Esophagus muscularis mucosa (tissue), 4 donors: ENCODE results near the gene MAPKAP1. TPM values are rescaled to one million over a fixed set of nuclear protein-coding genes. Genes with fewer than 3 reads are reported as not detected.
A peak's percentile ranks its signal among the peaks of the same experiment; 100 is the strongest.

Source experiments
- DNase-seq: peaks from one replicate; pipeline ENCODE4 v3.0.0-alpha.2; 2017; ENCODE audit errors: extremely low spot score
- H3K27ac ChIP-seq, 4 donors: fragments of 200-600 bp; sonication (generic); replicated peaks in 1 of 4; 1 replicate in 3 of 4; 2 replicates in 1 of 4; pipeline ENCODE4 v1.5.1; 2016 to 2019; ENCODE audit warnings: mild to moderate bottlenecking in 1 of 4
- H3K27me3 ChIP-seq, 4 donors: fragments of 200-600 bp; sonication (generic); one replicate each; pipeline versions ENCODE4 v1.5.1 to v1.6.0; 2016 to 2019
- H3K36me3 ChIP-seq, 4 donors: fragments of 200-600 bp; sonication (generic); one replicate each; pipeline ENCODE4 v1.5.1; 2016 to 2019
- H3K4me1 ChIP-seq, 4 donors: fragments of 200-600 bp; sonication (generic); one replicate each; pipeline ENCODE4 v1.5.1; 2016 to 2019
- H3K4me3 ChIP-seq, 4 donors: fragments of 200-600 bp; sonication (generic); 1 replicate in 2 of 4; 2 replicates in 2 of 4; pipeline ENCODE4 v1.5.1; 2016 to 2019; ENCODE audit warnings: mild to moderate bottlenecking in 4 of 4, moderate library complexity in 1 of 4
- H3K9me3 ChIP-seq, 4 donors: fragments of 200-600 bp; sonication (generic); 1 replicate in 3 of 4; 2 replicates in 1 of 4; pipeline ENCODE4 v1.5.1; 2016 to 2019
- EP300 ChIP-seq: sonication (generic); formaldehyde crosslinking; IDR thresholded peaks from one replicate; pipeline ENCODE4 v1.6.1; 2017; ENCODE audit warnings: antibody characterized with exemption
- POLR2A ChIP-seq: fragments of 450-650 bp; IDR thresholded peaks from one replicate; pipeline ENCODE4 v1.6.1; 2017; ENCODE audit warnings: antibody characterized with exemption, moderate library complexity, mild to moderate bottlenecking, low read depth
- POLR2AphosphoS5 ChIP-seq, 2 donors: sonication (generic); formaldehyde crosslinking; IDR thresholded peaks; one replicate each; pipeline ENCODE4 v1.6.1; 2017; ENCODE audit warnings: antibody characterized with exemption in 2 of 2
- WGBS: methylation state at CpG from one replicate; pipeline ENCODE4 v1.1.5; 2018; 5-methylcytosine and 5-hydroxymethylcytosine counted together
- intact Hi-C: fragments of 100-400 bp; cut with DNase I; formaldehyde crosslinking; loops from one replicate; pipeline ENCODE4 v1.15.1; 2023
- total RNA-seq, 4 donors: library from RNA; depleted of rRNA; stranded (reverse); fragments of >200 nt; gene quantifications; one replicate each; pipeline versions ENCODE4 v1.1.0 to v1.2.1, GENCODE V29; 2016
- TF ChIP-seq, protein P1 (sequence below), 3 experiments: fragments of 200-600 bp in 2 of 3; fragments of 450-650 bp in 1 of 3; sonication (generic) in 2 of 3; IDR thresholded peaks; one replicate each; pipeline ENCODE4 v1.5.1; 2017 to 2019; ENCODE audit warnings: antibody characterized with exemption in 3 of 3, mild to moderate bottlenecking in 2 of 3, moderate library complexity in 1 of 3

MAPKAP1 gene
- total RNA-seq, 4 donors from 2014 or later, result 84.3 to 103 (median 93.4) TPM

DNA sequence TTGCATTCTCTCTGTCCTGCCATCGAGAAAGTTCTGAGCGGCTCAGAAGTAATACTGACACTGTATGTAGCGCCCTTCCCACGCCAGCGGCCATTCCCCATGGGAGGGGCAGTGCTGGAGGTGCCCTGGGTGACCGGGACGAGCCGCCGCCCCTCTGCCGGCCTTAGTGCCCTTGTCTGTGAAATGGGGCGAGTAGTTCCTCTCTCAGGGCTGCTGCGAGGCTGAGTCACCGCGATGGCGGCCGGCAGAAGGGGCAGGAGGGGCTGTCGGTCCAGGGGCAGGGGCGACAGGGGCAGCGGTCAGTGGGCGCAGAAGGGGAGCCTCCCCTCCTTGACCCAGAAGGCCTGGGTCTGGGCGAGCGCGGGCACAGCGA is 296.5 kb downstream of the MAPKAP1 start:
- intact Hi-C loops, result no loop called here
- peaks cover 5 to 15% (median 15%) of the 10 kb centered on the region in 4 donors for H3K4me1 ChIP-seq
- H3K27me3 ChIP-seq, result no peaks in the 10 kb centered on the region
- no peak overlapping the region for H3K27ac ChIP-seq
- DNase-seq, result no peak
- 98% methylated on average over 12 of the region's 24 CpGs for WGBS
- no peak overlapping the region for H3K4me3 ChIP-seq
- H3K36me3 ChIP-seq, result no peaks in the 10 kb centered on the region
- no peaks in the 10 kb centered on the region for H3K9me3 ChIP-seq
- TF ChIP-seq POLR2AphosphoS5 (IDR thresholded peaks at IDR 0.05) (no peak), POLR2A (no peak), EP300 (no peak)
- TF ChIP-seq, protein P1, sequence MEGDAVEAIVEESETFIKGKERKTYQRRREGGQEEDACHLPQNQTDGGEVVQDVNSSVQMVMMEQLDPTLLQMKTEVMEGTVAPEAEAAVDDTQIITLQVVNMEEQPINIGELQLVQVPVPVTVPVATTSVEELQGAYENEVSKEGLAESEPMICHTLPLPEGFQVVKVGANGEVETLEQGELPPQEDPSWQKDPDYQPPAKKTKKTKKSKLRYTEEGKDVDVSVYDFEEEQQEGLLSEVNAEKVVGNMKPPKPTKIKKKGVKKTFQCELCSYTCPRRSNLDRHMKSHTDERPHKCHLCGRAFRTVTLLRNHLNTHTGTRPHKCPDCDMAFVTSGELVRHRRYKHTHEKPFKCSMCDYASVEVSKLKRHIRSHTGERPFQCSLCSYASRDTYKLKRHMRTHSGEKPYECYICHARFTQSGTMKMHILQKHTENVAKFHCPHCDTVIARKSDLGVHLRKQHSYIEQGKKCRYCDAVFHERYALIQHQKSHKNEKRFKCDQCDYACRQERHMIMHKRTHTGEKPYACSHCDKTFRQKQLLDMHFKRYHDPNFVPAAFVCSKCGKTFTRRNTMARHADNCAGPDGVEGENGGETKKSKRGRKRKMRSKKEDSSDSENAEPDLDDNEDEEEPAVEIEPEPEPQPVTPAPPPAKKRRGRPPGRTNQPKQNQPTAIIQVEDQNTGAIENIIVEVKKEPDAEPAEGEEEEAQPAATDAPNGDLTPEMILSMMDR (IDR thresholded peaks at IDR 0.05), result no peak

DNA sequence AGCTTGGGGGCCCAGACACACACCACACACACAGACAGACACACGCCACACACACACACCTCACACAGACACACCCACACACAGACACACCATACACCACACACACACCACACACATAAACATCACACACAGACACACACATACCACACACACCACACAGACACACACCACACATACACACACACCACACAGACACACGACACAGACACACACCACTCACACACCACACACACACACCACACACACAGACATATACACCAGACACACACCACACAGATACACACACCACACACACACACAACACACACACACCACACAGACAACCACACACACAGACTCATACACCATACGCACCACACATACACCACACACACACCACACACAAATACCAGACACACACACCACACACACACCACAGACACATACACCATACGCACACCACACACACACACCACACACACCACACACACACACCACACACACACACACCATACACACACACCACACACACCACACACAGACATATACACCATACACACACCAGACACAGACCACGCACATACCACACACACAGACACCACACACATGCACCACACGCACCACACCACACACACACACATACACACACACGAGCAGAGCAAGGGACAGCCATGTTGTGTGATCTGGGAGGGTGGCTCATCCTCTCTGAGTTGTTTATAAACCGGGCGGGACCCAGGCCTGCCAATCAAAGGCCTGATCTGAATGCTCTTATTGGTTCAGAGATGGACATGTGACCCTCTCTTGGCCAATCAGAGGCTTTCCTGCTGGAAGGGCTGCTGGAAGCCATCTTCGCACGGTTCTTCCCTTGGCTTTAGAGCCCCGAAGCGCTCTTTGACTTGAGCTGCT is 297.1 kb downstream of the MAPKAP1 start:
- intact Hi-C loops, result loop anchor here (5.0 to 10.0 kb wide), 4 partner anchors 147 to 817 kb away; partner anchors contain the start of gene MAPKAP1
- 94% methylated on average over 13 of the region's 13 CpGs for WGBS
- H3K4me1 ChIP-seq, result peaks cover 5 to 15% (median 15%) of the 10 kb centered on the region in 4 donors
- H3K9me3 ChIP-seq, result no peaks in the 10 kb centered on the region
- H3K4me3 ChIP-seq, result no peak overlapping the region
- no peak for DNase-seq
- H3K27ac ChIP-seq, result no peak overlapping the region
- no peak for TF ChIP-seq POLR2A
- no peak for TF ChIP-seq EP300
- no peak for TF ChIP-seq POLR2AphosphoS5 (IDR thresholded peaks at IDR 0.05)
- TF ChIP-seq, protein P1 (IDR thresholded peaks at IDR 0.05), result no peak
- H3K27me3 ChIP-seq, result no peaks in the 10 kb centered on the region
- no peaks in the 10 kb centered on the region for H3K36me3 ChIP-seq

DNA sequence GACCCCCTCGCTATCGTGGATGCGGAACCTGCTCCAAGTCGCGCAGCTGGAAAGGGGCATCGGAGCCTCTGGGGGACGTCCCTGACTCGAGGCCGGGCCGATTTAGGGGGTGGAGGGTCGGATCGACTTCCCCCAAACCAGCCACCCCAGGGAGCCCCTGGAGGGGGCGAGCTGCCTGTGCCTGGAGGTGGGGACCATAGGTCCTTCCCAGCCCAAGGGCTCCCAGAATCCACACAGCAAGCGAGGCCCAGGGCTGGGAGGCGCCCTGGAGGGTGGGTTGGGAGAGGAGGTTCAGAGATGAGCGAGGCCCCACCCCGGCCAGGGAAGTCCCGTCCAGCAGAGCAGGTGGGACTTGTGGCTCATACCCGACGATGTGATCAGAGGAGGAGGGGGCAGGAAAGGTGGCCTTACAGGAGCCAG is 297.8 kb downstream of the MAPKAP1 start:
- intact Hi-C loops, result loop anchor here (5.0 to 10.0 kb wide), 4 partner anchors 148 to 818 kb away; partner anchors contain the start of gene MAPKAP1
- H3K9me3 ChIP-seq, result no peaks in the 10 kb centered on the region
- H3K4me1 ChIP-seq, result peaks cover 5 to 15% (median 15%) of the 10 kb centered on the region in 4 donors
- no peak overlapping the region for H3K4me3 ChIP-seq
- H3K27ac ChIP-seq, result no peak overlapping the region
- TF ChIP-seq, protein P1 (IDR thresholded peaks at IDR 0.05), result no peak
- TF ChIP-seq POLR2AphosphoS5 (IDR thresholded peaks at IDR 0.05), result no peak
- no peak for TF ChIP-seq POLR2A
- no peak for TF ChIP-seq EP300
- 88% methylated on average over 9 of the region's 20 CpGs for WGBS
- H3K27me3 ChIP-seq, result no peaks in the 10 kb centered on the region
- H3K36me3 ChIP-seq, result no peaks in the 10 kb centered on the region
- no peak for DNase-seq

DNA sequence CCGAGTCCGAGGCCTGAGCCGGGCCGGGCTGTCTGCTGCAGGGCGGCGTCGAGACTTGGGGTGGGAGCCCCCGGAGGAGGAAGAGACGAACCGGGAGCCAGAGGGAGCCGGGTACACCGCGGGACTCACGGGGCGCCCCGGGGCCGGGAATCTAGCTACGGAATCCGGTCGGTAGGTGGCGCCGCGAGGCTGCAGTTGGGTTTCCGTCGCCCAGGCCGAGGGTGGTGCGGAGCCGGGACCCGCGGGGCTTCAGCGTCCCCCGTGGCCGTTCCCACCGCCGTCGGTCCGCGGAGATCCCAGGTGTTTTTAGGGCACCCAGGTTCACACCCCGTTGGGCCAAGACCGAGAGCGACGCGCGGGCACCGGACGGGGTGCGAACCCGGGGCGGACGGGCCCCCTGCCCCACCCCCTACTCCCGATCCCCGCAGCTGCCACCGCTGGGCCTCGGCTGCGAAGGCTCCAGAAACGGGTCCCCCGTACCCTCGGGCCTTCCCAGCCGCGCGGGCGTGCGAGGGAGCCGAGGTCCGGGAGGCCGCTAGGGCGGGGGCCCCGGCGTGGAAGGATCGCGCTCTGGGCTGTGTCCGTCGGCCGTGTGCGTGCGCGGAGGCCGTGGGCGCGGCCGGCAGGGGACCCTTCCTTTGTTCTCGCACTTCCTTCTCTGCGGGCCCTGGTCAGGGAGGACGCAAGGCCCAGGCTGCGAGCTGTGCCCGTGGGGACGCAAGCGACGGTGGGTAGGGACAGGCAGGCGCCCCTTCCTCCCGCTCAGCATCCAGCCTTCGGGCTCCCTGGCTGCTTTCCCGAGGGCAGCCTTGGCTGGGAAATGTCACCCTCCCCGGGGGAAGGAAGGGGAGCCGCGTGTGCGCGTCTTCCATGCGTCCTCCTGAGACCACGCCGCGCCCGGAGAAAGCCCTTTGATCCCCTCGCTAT is 298.8 kb downstream of the MAPKAP1 start:
- no peaks in the 10 kb centered on the region for H3K36me3 ChIP-seq
- TF ChIP-seq, protein P1 (IDR thresholded peaks at IDR 0.05), result peak; percentile 64 to 87 (median 74)
- TF ChIP-seq POLR2A, result no peak
- peaks cover 5 to 15% (median 15%) of the 10 kb centered on the region in 4 donors for H3K4me1 ChIP-seq
- H3K27ac ChIP-seq, result peak overlapping the region in 3 of 4 donors; percentile 37 to 63 (median 47)
- intact Hi-C loops, result loop anchor here (5.0 to 10.0 kb wide), 4 partner anchors 149 to 819 kb away; partner anchors contain the start of gene MAPKAP1
- DNase-seq, result peak; percentile 94
- 12% methylated on average over 49 of the region's 104 CpGs for WGBS
- no peaks in the 10 kb centered on the region for H3K27me3 ChIP-seq
- peak overlapping the region; percentile 62 to 77 (median 66) for H3K4me3 ChIP-seq
- H3K9me3 ChIP-seq, result no peaks in the 10 kb centered on the region
